Sigmoid colon (tissue), 7 donors: ENCODE measurements around the gene ARHGAP42. TPM values are rescaled to one million over a fixed set of nuclear protein-coding genes. Genes with fewer than 3 reads are reported as not detected.

ENCODE experiments used
- DNase-seq: peaks from one replicate; pipeline ENCODE4 v3.0.0-alpha.2; 2019
- H3K27ac ChIP-seq, 4 donors: fragments of 200-600 bp; sonication (generic); one replicate each; pipeline ENCODE4 v1.5.1; 2016 to 2019; ENCODE audit warnings: mild to moderate bottlenecking in 1 of 4
- H3K27me3 ChIP-seq, 3 donors: fragments of 200-600 bp; sonication (generic); one replicate each; pipeline ENCODE4 v1.5.1; 2019; ENCODE audit warnings: mild to moderate bottlenecking in 1 of 3
- H3K36me3 ChIP-seq, 4 donors: fragments of 200-600 bp; sonication (generic); one replicate each; pipeline ENCODE4 v1.5.1; 2016 to 2019
- H3K4me1 ChIP-seq, 4 donors: fragments of 200-600 bp; sonication (generic); one replicate each; pipeline ENCODE4 v1.5.1; 2017 to 2019
- H3K4me3 ChIP-seq, 4 donors: fragments of 200-600 bp; sonication (generic); one replicate each; pipeline ENCODE4 v1.5.1; 2017 to 2019; ENCODE audit warnings: mild to moderate bottlenecking in 2 of 4, moderate library complexity in 1 of 4
- H3K9me3 ChIP-seq, 4 donors: fragments of 200-600 bp in 3 of 4; sonication (generic) in 3 of 4; one replicate each; pipeline versions ENCODE4 v1.5.1 to v1.6.1; 2013 to 2019
- EP300 ChIP-seq, 4 donors: sonication (generic); formaldehyde crosslinking; IDR thresholded peaks; one replicate each; pipeline ENCODE4 v1.6.1; 2017; ENCODE audit warnings: antibody characterized with exemption in 4 of 4
- POLR2A ChIP-seq, 2 donors: fragments of 450-650 bp; IDR thresholded peaks; one replicate each; pipeline ENCODE4 v1.6.1; 2016; ENCODE audit warnings: antibody characterized with exemption in 2 of 2, mild to moderate bottlenecking in 2 of 2, moderate library complexity in 2 of 2
- POLR2AphosphoS5 ChIP-seq, 4 donors: sonication (generic); formaldehyde crosslinking; IDR thresholded peaks; one replicate each; pipeline ENCODE4 v1.6.1; 2017; ENCODE audit warnings: antibody characterized with exemption in 4 of 4
- WGBS, 2 donors: extraction: QIAGEN DNeasy Blood & Tissue Kit; methylation state at CpG; one replicate each; pipeline ENCODE4 v1.1.7; 2013; 5-methylcytosine and 5-hydroxymethylcytosine counted together
- intact Hi-C: fragments of 100-400 bp; cut with DNase I; formaldehyde crosslinking; loops from one replicate; pipeline ENCODE4 v1.15.1; 2023
- polyA plus RNA-seq, 3 donors: library from polyadenylated mRNA; stranded (reverse); fragments of 200-250 nt; gene quantifications; one replicate each; pipeline ENCODE4 v1.2.3, GENCODE V29; 2013
- total RNA-seq, 4 donors: library from RNA; depleted of rRNA; stranded (reverse); fragments of >200 nt; gene quantifications; one replicate each; pipeline ENCODE4 v1.1.0, GENCODE V29; 2016
- TF ChIP-seq, protein P1 (sequence below), 4 experiments: fragments of 450-650 bp in 3 of 4; fragments of 200-600 bp in 1 of 4; IDR thresholded peaks; one replicate each; pipeline ENCODE4 v1.5.1; 2016 to 2019; ENCODE audit warnings: antibody characterized with exemption in 4 of 4, mild to moderate bottlenecking in 3 of 4, moderate library complexity in 2 of 4
- donor health status: healthy with polysubstance abuse.
- donor health status: Bipolar disorder and iron deficiency.
- donor health status: healthy.

Gene ARHGAP42
- total and polyA plus RNA-seq, 7 donors, result 4.2 to 16.9 (median 6.4) TPM

DNA sequence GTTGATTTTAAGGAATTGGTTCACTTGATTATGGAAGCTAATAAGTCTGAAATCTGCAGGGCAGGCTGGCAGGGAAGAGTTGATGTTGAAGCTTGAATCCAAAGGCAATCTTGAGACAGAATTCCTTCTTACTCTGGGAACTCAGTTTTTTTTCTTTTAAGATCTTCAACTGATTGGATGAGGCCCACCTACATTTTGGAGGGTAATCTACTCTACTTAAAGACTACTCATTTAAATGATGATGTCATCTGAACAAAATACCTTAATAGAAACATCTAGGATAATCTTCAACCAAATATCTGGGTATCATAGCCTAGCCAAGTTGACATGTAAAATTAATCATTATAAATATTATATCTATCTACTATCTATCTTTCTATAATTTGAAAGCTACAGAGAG, 279.3 kb downstream of the ARHGAP42 start:
- Histone ChIP-seq H3K36me3 (peaks cover 0 to 20% (median 0%) of the 10 kb centered on the region in 4 donors), H3K27me3 (no peaks in the 10 kb centered on the region), H3K9me3 (peaks cover 0 to 4% (median 0%) of the 10 kb centered on the region in 4 donors), H3K4me1 (no peaks in the 10 kb centered on the region), H3K27ac (no peak overlapping the region), H3K4me3 (no peak overlapping the region)
- TF ChIP-seq POLR2AphosphoS5 (IDR thresholded peaks at IDR 0.05) (no peak), POLR2A (IDR thresholded peaks at IDR 0.05) (no peak), EP300 (IDR thresholded peaks at IDR 0.05) (no peak)
- TF ChIP-seq, protein P1, sequence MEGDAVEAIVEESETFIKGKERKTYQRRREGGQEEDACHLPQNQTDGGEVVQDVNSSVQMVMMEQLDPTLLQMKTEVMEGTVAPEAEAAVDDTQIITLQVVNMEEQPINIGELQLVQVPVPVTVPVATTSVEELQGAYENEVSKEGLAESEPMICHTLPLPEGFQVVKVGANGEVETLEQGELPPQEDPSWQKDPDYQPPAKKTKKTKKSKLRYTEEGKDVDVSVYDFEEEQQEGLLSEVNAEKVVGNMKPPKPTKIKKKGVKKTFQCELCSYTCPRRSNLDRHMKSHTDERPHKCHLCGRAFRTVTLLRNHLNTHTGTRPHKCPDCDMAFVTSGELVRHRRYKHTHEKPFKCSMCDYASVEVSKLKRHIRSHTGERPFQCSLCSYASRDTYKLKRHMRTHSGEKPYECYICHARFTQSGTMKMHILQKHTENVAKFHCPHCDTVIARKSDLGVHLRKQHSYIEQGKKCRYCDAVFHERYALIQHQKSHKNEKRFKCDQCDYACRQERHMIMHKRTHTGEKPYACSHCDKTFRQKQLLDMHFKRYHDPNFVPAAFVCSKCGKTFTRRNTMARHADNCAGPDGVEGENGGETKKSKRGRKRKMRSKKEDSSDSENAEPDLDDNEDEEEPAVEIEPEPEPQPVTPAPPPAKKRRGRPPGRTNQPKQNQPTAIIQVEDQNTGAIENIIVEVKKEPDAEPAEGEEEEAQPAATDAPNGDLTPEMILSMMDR (IDR thresholded peaks at IDR 0.05), result no peak
- intact Hi-C loops, result no loop called here
- DNase-seq, result no peak

DNA sequence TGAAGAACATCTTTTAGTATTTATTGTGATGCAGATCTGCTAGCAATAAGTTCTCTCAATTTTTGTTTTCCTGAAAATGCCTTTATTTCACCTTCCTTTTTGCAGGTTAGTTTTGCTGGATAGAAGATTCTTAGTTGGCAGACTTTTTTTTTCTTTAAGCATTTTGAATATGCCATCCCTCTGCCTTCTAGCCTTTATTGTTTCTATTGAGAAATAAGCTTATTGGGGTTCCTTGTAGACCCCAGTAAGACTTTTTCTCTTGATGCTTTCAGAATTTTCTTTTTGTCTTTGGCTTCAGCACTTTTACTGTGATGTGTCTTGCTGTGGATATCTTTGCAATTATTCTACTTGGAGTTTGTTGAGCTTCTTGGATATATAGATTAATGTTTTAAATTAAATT, 281.9 kb downstream of the ARHGAP42 start:
- no peak overlapping the region for H3K27ac ChIP-seq
- DNase-seq, result no peak

DNA sequence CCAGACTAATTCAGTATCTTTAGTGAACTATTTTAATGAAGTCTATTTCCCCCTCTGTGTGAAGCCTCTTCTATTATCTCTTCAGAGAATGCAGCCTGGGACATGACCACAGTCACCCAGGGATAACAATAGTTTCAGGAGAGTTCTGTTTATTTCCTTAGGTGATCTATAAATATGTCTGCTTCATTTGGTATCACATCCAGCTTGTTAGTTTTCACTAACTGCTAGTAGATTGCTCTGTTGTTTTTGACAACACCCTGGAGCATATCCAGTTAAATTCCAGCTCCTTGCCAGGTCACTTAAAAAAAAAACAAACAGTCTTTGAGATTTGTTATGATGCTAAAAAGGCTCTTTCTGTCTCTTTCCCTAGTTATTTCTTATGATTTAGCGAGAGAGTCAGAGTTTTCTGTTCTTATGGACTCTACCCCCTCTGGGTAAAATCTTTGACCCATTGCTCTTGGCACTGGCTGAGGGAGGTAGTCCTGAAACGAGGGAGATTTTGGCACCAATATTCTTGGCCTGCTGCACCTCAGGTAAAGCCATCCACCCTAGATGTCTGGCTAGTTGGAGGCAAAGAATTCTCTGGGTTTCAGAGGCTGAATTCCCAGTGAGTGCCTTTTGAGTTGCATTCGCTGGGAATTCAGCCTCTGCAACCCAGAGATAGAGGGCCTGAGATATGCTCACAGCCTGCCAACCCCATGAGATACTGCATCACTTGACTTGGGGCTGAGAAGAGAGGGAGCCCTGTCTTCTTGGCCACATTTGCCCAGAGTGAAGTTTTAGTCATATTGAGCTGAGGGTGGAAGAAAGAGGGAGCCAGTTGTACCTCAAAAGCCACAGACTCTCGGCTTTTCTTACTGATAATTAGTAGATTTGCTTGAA, 283.4 kb downstream of the ARHGAP42 start:
- Histone ChIP-seq H3K9me3 (peaks cover 0 to 4% (median 0%) of the 10 kb centered on the region in 4 donors), H3K27ac (no peak overlapping the region), H3K4me1 (no peaks in the 10 kb centered on the region), H3K4me3 (no peak overlapping the region), H3K36me3 (peaks cover 0 to 7% (median 0%) of the 10 kb centered on the region in 4 donors), H3K27me3 (no peaks in the 10 kb centered on the region)
- TF ChIP-seq, protein P1 (IDR thresholded peaks at IDR 0.05), result no peak
- no peak for TF ChIP-seq POLR2AphosphoS5 (IDR thresholded peaks at IDR 0.05)
- TF ChIP-seq POLR2A (IDR thresholded peaks at IDR 0.05), result no peak
- no peak for TF ChIP-seq EP300 (IDR thresholded peaks at IDR 0.05)
- DNase-seq, result no peak
- 81 to 88% methylated on average over 4 of the region's 4 CpGs for WGBS, 2 donors
- intact Hi-C loops, result no loop called here

More for the DNA sequence above, 281.9 kb downstream of the ARHGAP42 start:
- intact Hi-C loops, result no loop called here
- peaks cover 0 to 4% (median 0%) of the 10 kb centered on the region in 4 donors for H3K9me3 ChIP-seq
- H3K27me3 ChIP-seq, result no peaks in the 10 kb centered on the region
- no peaks in the 10 kb centered on the region for H3K36me3 ChIP-seq
- no peaks in the 10 kb centered on the region for H3K4me1 ChIP-seq
- no peak for TF ChIP-seq POLR2A (IDR thresholded peaks at IDR 0.05)
- no peak for TF ChIP-seq POLR2AphosphoS5 (IDR thresholded peaks at IDR 0.05)
- TF ChIP-seq, protein P1 (IDR thresholded peaks at IDR 0.05), result no peak
- no peak for TF ChIP-seq EP300 (IDR thresholded peaks at IDR 0.05)
- H3K4me3 ChIP-seq, result no peak overlapping the region

DNA sequence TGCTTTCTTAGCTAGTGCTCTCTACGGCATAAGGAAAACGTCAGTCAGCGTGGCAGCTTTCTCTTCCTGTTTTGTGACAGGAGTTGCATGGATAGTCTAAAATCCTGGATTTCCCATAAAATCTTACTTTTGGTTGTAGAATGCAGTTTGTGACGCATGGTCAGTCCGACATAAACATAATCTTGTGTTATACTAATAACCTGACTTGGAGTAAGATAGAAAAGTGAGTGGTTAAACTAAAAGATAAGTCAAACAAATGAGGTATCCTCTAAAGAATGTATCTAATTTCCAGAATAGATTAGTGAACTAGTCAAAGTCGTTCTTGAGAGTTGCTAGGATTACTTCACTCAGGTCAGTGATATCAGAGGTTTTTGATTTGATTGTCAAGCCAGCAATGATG, 285.0 kb downstream of the ARHGAP42 start:
- no peaks in the 10 kb centered on the region for H3K27me3 ChIP-seq
- no peak overlapping the region for H3K27ac ChIP-seq
- no peak overlapping the region for H3K4me3 ChIP-seq
- TF ChIP-seq, protein P1 (IDR thresholded peaks at IDR 0.05), result no peak
- TF ChIP-seq EP300 (IDR thresholded peaks at IDR 0.05) (no peak), POLR2A (IDR thresholded peaks at IDR 0.05) (no peak), POLR2AphosphoS5 (IDR thresholded peaks at IDR 0.05) (no peak)
- no peaks in the 10 kb centered on the region for H3K4me1 ChIP-seq
- peaks cover 0 to 22% (median 3%) of the 10 kb centered on the region in 4 donors for H3K36me3 ChIP-seq
- intact Hi-C loops, result no loop called here
- 84 to 88% methylated on average over 6 of the region's 6 CpGs for WGBS, 2 donors
- DNase-seq, result no peak
- H3K9me3 ChIP-seq, result peaks cover 0 to 4% (median 0%) of the 10 kb centered on the region in 4 donors
